ENCODE data around the gene COL21A1.

The COL21A1 gene

GRCh38 chr6:56091159-56091869 is 156.1 kb downstream of the COL21A1 start:
- Histone ChIP-seq H3K36me3 (ENCODE audit: insufficient read depth, low read length) (no peaks in the 10 kb centered on the region), H3K4me1 (ENCODE audit: insufficient read depth, low read length) (peaks cover 10% of the 10 kb centered on the region; the same call in 1 of the 2 replicates), H3K9ac (ENCODE audit: low read depth, low read length) (no peak overlapping the region), H3K9me3 (ENCODE audit: control insufficient read depth, insufficient read depth, low read length) (no peaks in the 10 kb centered on the region)

GRCh38 chr6:56088641-56089040 is 158.7 kb downstream of the COL21A1 start:
- Histone ChIP-seq H3K9me3 (ENCODE audit: control insufficient read depth, insufficient read depth, low read length) (no peaks in the 10 kb centered on the region), H3K9ac (ENCODE audit: low read depth, low read length) (no peak overlapping the region), H3K36me3 (ENCODE audit: insufficient read depth, low read length) (no peaks in the 10 kb centered on the region), H3K4me1 (ENCODE audit: insufficient read depth, low read length) (peaks cover 10% of the 10 kb centered on the region; the same call in 1 of the 2 replicates)

GRCh38 chr6:56087421-56087820 is 160.0 kb downstream of the COL21A1 start:
- no peak overlapping the region for H3K9ac ChIP-seq (ENCODE audit: low read depth, low read length)
- H3K9me3 ChIP-seq (ENCODE audit: control insufficient read depth, insufficient read depth, low read length), result no peaks in the 10 kb centered on the region
- H3K36me3 ChIP-seq (ENCODE audit: insufficient read depth, low read length), result no peaks in the 10 kb centered on the region
- peaks cover 10% of the 10 kb centered on the region; the same call in 1 of the 2 replicates for H3K4me1 ChIP-seq (ENCODE audit: insufficient read depth, low read length)

DNA sequence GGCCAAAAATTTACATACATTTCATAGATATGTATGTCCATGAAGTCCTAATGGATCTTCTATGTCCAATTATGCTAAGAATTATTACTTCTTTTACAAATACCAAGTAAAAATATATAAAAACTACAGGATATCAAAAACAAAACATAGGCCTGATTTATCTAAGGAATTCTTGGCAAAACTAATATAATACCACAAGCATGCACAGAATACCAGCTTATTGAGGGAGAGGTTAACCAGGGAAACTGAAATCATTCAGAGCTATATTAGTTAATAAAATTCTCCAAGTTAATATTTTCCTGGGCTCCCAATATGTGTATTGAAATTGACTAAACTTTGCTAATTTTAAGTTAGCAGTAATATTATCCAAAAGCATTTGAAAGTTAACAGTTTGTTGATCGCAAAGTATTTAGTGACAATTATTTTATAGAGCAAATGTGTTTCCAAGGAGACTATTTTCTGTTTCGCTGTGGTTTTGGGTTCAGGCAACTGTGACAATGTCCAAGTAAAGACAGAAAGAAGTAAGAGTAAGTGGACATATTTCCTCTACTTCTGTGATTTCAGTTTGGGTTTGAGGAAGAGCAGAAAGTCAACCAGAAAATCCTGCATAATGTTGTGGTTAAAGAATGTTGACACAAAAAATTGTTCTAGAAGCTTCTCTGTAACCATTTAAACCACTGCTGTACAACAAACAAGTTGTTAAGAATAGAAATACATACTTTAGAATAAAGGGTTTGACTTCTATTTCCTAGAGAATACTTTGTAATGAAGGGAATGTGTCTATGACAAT is 167.4 kb downstream of the COL21A1 start:
- H3K4me1 ChIP-seq (ENCODE audit: insufficient read depth, low read length), result no peaks in the 10 kb centered on the region
- H3K9ac ChIP-seq (ENCODE audit: low read depth, low read length), result no peak overlapping the region
- no peaks in the 10 kb centered on the region for H3K36me3 ChIP-seq (ENCODE audit: insufficient read depth, low read length)
- no peaks in the 10 kb centered on the region for H3K9me3 ChIP-seq (ENCODE audit: control insufficient read depth, insufficient read depth, low read length)

- no peaks in the 10 kb centered on the region for H3K9me3 ChIP-seq (ENCODE audit: control insufficient read depth, insufficient read depth, low read length)
- H3K9ac ChIP-seq (ENCODE audit: low read depth, low read length), result no peak overlapping the region
- no peaks in the 10 kb centered on the region for H3K4me1 ChIP-seq (ENCODE audit: insufficient read depth, low read length)
- H3K36me3 ChIP-seq (ENCODE audit: insufficient read depth, low read length), result no peaks in the 10 kb centered on the region
Observed at GRCh38 chr6:56076033-56076432, 171.3 kb downstream of the COL21A1 start.

- Histone ChIP-seq H3K36me3 (ENCODE audit: insufficient read depth, low read length) (no peaks in the 10 kb centered on the region), H3K9me3 (ENCODE audit: control insufficient read depth, insufficient read depth, low read length) (no peaks in the 10 kb centered on the region), H3K9ac (ENCODE audit: low read depth, low read length) (no peak overlapping the region), H3K4me1 (ENCODE audit: insufficient read depth, low read length) (no peaks in the 10 kb centered on the region)
Observed at GRCh38 chr6:56073761-56074160, 173.6 kb downstream of the COL21A1 start.

- no peaks in the 10 kb centered on the region for H3K36me3 ChIP-seq (ENCODE audit: insufficient read depth, low read length)
- no peak overlapping the region for H3K9ac ChIP-seq (ENCODE audit: low read depth, low read length)
- H3K9me3 ChIP-seq (ENCODE audit: control insufficient read depth, insufficient read depth, low read length), result no peaks in the 10 kb centered on the region
Observed at GRCh38 chr6:56073315-56073714, 174.1 kb downstream of the COL21A1 start.

DNA sequence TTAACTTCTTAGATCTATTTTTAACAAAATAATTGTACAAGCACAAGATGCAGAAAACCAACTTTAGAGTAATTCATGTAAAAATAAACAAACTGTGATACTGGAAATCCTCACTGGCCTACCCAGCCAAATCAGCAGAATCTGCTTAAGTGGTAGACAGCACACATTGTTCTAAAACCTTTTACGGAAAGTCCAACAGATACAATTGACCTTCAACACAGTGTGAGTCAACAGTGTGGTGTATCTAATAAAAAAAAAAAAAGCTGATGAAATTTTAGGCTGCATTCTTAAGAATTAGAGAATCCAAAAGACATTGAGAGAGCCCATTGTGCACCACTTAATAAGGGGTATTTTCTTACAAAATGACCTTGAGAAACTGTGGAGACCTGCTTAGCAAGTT is 174.5 kb downstream of the COL21A1 start:
- Histone ChIP-seq H3K36me3 (ENCODE audit: insufficient read depth, low read length) (no peaks in the 10 kb centered on the region), H3K9me3 (ENCODE audit: control insufficient read depth, insufficient read depth, low read length) (no peaks in the 10 kb centered on the region)

More at GRCh38 chr6:56073315-56073714, 174.1 kb downstream of the COL21A1 start:
- H3K4me1 ChIP-seq (ENCODE audit: insufficient read depth, low read length), result no peaks in the 10 kb centered on the region

DNA sequence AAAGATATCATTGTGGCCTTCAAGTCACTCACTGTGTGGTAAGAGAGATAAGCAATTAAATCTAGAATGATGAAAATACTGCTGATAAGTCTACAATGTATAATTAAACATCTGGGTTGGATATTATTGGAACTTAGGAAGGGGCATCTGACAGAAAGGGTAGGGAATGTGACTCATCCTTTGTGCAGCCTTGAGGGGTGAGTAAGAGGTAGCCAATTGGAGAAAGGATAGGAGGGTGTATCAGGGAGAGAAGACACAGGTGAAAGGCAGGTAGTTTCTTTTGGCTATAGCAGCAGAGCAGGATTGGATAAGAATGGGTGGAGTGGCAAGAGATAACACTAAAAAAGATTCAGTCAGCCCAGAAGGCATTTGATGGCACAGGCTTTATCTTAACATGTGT is 182.0 kb downstream of the COL21A1 start:
- Histone ChIP-seq H3K9me3 (ENCODE audit: control insufficient read depth, insufficient read depth, low read length) (no peaks in the 10 kb centered on the region), H3K36me3 (ENCODE audit: insufficient read depth, low read length) (no peaks in the 10 kb centered on the region), H3K9ac (ENCODE audit: low read depth, low read length) (no peak overlapping the region), H3K4me1 (ENCODE audit: insufficient read depth, low read length) (no peaks in the 10 kb centered on the region)

More for the DNA sequence above, 174.5 kb downstream of the COL21A1 start:
- H3K9ac ChIP-seq (ENCODE audit: low read depth, low read length), result no peak overlapping the region
- H3K4me1 ChIP-seq (ENCODE audit: insufficient read depth, low read length), result no peaks in the 10 kb centered on the region

- no peaks in the 10 kb centered on the region for H3K9me3 ChIP-seq (ENCODE audit: control insufficient read depth, insufficient read depth, low read length)
- no peaks in the 10 kb centered on the region for H3K36me3 ChIP-seq (ENCODE audit: insufficient read depth, low read length)
- no peak overlapping the region for H3K9ac ChIP-seq (ENCODE audit: low read depth, low read length)
- H3K4me1 ChIP-seq (ENCODE audit: insufficient read depth, low read length), result no peaks in the 10 kb centered on the region
Observed at GRCh38 chr6:56062836-56063235, 184.5 kb downstream of the COL21A1 start.

GRCh38 chr6:56058636-56059035 is 188.7 kb downstream of the COL21A1 start:
- H3K36me3 ChIP-seq (ENCODE audit: insufficient read depth, low read length), result no peaks in the 10 kb centered on the region
- H3K9ac ChIP-seq (ENCODE audit: low read depth, low read length), result no peak overlapping the region
- H3K4me1 ChIP-seq (ENCODE audit: insufficient read depth, low read length), result no peaks in the 10 kb centered on the region
- H3K9me3 ChIP-seq (ENCODE audit: control insufficient read depth, insufficient read depth, low read length), result no peaks in the 10 kb centered on the region

- Histone ChIP-seq H3K36me3 (ENCODE audit: insufficient read depth, low read length) (no peaks in the 10 kb centered on the region), H3K9ac (ENCODE audit: low read depth, low read length) (no peak overlapping the region), H3K4me1 (ENCODE audit: insufficient read depth, low read length) (no peaks in the 10 kb centered on the region), H3K9me3 (ENCODE audit: control insufficient read depth, insufficient read depth, low read length) (no peaks in the 10 kb centered on the region)
Observed at GRCh38 chr6:56055081-56055704, 192.2 kb downstream of the COL21A1 start.

GRCh38 chr6:56051202-56051598 is 196.2 kb downstream of the COL21A1 start:
- no peaks in the 10 kb centered on the region for H3K9me3 ChIP-seq (ENCODE audit: control insufficient read depth, insufficient read depth, low read length)
- H3K4me1 ChIP-seq (ENCODE audit: insufficient read depth, low read length), result peaks cover 3% of the 10 kb centered on the region; the same call in 1 of the 2 replicates
- no peaks in the 10 kb centered on the region for H3K36me3 ChIP-seq (ENCODE audit: insufficient read depth, low read length)
- no peak overlapping the region for H3K9ac ChIP-seq (ENCODE audit: low read depth, low read length)

DNA sequence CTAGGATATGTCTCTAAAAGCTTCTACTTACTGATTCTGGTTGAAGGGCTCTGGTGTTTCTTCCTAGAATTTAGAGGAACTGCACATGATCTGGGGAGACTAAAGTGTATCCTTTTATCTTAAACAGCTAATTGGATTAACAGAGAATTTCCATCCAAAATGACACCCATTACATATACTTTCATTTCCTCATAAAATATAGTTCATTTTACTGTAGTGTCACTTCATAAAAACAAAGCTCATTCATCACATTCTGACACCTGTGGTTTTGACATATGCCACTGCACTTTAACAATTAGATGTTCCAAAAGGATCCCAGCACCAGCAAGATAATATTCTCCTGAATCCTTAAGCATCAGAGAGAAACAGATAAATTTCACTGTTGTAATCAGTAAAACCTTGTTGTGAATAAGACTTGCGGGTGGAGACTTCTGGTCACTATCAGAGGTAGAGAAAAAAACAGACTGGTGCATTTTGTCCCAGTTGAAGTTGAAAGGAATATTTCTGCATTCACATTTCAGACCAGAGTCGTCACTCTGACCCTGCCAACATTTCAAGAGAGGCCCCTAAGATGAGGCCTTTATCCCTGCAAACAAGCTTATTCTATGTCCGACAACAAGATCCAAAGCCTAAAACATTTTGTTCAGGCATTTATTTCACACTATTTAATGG is 196.7 kb downstream of the COL21A1 start:
- no peaks in the 10 kb centered on the region for H3K36me3 ChIP-seq (ENCODE audit: insufficient read depth, low read length)
- H3K4me1 ChIP-seq (ENCODE audit: insufficient read depth, low read length), result peaks cover 3% of the 10 kb centered on the region; the same call in 1 of the 2 replicates
- no peaks in the 10 kb centered on the region for H3K9me3 ChIP-seq (ENCODE audit: control insufficient read depth, insufficient read depth, low read length)
- H3K9ac ChIP-seq (ENCODE audit: low read depth, low read length), result no peak overlapping the region
